ENCODE results near the gene CCNB2. TPM values are rescaled to one million over a fixed set of nuclear protein-coding genes. Genes with fewer than 3 reads are reported as not detected.

The CCNB2 gene
- total RNA-seq, 1 donor from 2014 or later, result 0.86 TPM

Small RNAs within 50 kb of the gene (microRNA-seq; reads per million reads assigned to microRNA genes)
- 1.6 reads per million for gene MIR2116

Other genes starting within 250 kb of the CCNB2 start
- gene SLTM, start 171.5 kb upstream of the CCNB2 start, total RNA-seq, result 45.0 TPM
- 18.3 TPM for gene RNF111, start 117.5 kb upstream of the CCNB2 start, total RNA-seq
- gene LDHAL6B, start 101.7 kb downstream of the CCNB2 start, total RNA-seq, result not detected

Measured in Right ventricle myocardium superior (tissue), 1 donor.